BJ (cell line): ENCODE measurements around the gene IAH1. TPM values are rescaled to one million over a fixed set of nuclear protein-coding genes. Genes with fewer than 3 reads are reported as not detected.

Source experiments
- CTCF ChIA-PET: fragments of 350-600 bp; formaldehyde crosslinking; extraction: SDS; loops from one replicate; lab custom pipeline; 2021; ENCODE audit warnings: antibody characterized with exemption, inconsistent platforms; lab: Yijun Ruan, JAX
- POLR2A ChIA-PET: fragments of 300-600 bp; sonication (Branson Sonifier 250); formaldehyde crosslinking; extraction: SDS; loops from one replicate; lab custom pipeline; 2021; ENCODE audit warnings: antibody characterized with exemption; lab: Charles Lee
- DNase-seq: peaks from one replicate; pipeline ENCODE4 v3.0.0-alpha.2; 2011; ENCODE audit warnings: low read depth
- H3K27me3 ChIP-seq: 2 replicates; pipeline ENCODE4 v1.6.0; 2011; ENCODE audit warnings: low read length; ENCODE audit not compliant: control insufficient read depth, insufficient read depth
- H3K36me3 ChIP-seq: 2 replicates; pipeline ENCODE4 v1.5.1; 2011; ENCODE audit warnings: low read length; ENCODE audit not compliant: control insufficient read depth, insufficient read depth
- H3K4me3 ChIP-seq: 2 replicates; pipeline ENCODE4 v1.5.1; 2011; ENCODE audit warnings: low read depth, mild to moderate bottlenecking, control low read depth, low read length
- CTCF ChIP-seq: IDR thresholded peaks from 2 replicates; pipeline ENCODE4 v1.5.1; 2011; ENCODE audit warnings: low read depth, mild to moderate bottlenecking, control low read depth, inconsistent platforms, low read length, moderate library complexity; ENCODE audit not compliant: insufficient read depth
- polyA plus RNA-seq: library from polyadenylated mRNA; depleted of rRNA; stranded (reverse); fragments of >200 nt; gene quantifications from 2 replicates; pipeline ENCODE4 v1.2.3, GENCODE V29; 2011

Gene IAH1
- polyA plus RNA-seq, 1 experiment, result 92.2 TPM

DNA sequence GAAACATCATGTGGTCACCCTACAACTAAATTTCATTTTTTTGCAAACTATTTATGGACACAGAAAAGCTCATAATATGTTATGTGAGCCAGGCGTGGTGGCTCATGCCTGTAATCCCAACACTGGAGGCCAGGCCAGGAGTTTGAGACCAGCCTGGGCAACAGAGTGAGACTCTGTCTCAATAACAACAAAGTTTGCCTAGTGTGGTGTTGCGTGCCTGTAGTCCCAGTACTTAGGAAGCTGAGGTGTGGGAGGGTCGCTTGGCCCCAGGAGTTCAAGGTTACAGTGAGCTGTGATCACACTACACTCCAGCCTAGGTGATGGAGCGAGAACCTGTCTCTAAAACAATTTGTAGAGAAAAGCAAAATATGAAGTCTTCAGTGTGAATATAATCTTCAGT is 5.8 kb downstream of the IAH1 start:
- H3K36me3 ChIP-seq, result peaks cover 28% of the 10 kb centered on the region
- DNase-seq, result no peak

DNA sequence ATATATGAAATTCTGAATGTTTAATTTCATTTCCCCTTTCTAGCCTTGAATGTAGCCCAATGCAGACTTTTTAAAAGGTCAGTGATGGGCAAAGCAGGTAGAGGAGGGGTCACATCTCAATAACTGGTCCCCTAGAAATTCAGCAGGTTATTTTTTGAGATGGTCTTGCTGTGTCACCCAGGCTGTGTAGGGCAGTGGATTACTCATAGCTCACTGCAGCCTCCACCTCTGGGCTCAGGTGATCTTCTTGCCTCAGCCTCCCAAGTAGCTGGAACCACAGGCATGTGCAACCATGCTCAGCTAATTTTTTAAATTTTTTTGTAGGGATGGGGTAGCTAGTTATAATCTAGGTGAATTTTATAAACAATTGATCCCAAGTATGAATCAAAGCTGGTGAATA is 8.8 kb downstream of the IAH1 start:
- TF ChIP-seq CTCF, result no peak
- H3K27me3 ChIP-seq, result no peaks in the 10 kb centered on the region
- no peak overlapping the region for H3K4me3 ChIP-seq
- peaks cover 36% of the 10 kb centered on the region for H3K36me3 ChIP-seq
- DNase-seq, result no peak
- CTCF ChIA-PET, result no interaction called here
- POLR2A ChIA-PET, result interaction anchor here (0.6 kb wide), 1 partner anchor 147 kb away, joined by 5 read pairs; no protein-coding TSS in a partner anchor

More for the DNA sequence above, 5.8 kb downstream of the IAH1 start:
- ChIA-PET POLR2A (no interaction called here), CTCF (no interaction called here)
- no peak for TF ChIP-seq CTCF
- no peaks in the 10 kb centered on the region for H3K27me3 ChIP-seq
- no peak overlapping the region for H3K4me3 ChIP-seq

DNA sequence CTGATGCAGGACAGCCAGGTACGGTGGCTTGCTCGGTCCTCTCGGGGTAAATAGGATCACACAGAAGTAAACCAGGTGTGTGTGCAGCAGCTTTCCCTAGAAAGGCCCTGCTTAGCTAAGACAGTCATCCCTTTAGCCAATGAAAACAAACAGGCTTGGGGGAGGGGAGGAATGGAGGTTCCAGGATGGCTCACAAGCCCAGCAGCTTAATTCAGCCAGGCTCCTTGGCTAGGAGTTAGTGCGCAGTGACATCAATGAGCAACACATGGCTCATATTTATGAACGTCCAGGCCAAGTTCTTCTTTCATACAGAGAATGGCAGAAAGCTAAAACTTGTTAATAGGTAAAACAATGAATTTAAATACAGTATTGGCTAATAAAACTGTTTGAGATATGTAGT is 10.2 kb downstream of the IAH1 start:
- H3K36me3 ChIP-seq, result peaks cover 36% of the 10 kb centered on the region
- ChIA-PET CTCF (interaction anchor here (1.9 kb wide), 1 partner anchor 10 kb away, joined by 4 read pairs; no protein-coding TSS in a partner anchor), POLR2A (no interaction called here)
- no peak for TF ChIP-seq CTCF
- DNase-seq, result no peak
- no peak overlapping the region for H3K4me3 ChIP-seq
- H3K27me3 ChIP-seq, result no peaks in the 10 kb centered on the region

- Histone ChIP-seq H3K36me3 (peaks cover 36% of the 10 kb centered on the region), H3K4me3 (no peak overlapping the region), H3K27me3 (no peaks in the 10 kb centered on the region)
- CTCF ChIA-PET, result no interaction called here
- POLR2A ChIA-PET, result no interaction called here
- no peak for TF ChIP-seq CTCF
- DNase-seq, result peak; percentile 21
Measured at GRCh38 chr2:9488583-9489547, 14.5 kb downstream of the IAH1 start.

GRCh38 chr2:9490789-9491188 is 16.4 kb downstream of the IAH1 start:
- H3K4me3 ChIP-seq, result no peak overlapping the region
- no peak for DNase-seq
- peaks cover 27% of the 10 kb centered on the region for H3K36me3 ChIP-seq
- no peaks in the 10 kb centered on the region for H3K27me3 ChIP-seq
- POLR2A ChIA-PET, result no interaction called here
- no peak for TF ChIP-seq CTCF
- CTCF ChIA-PET, result interaction anchor here (0.5 kb wide), 1 partner anchor 151 kb away, joined by 6 read pairs; no protein-coding TSS in a partner anchor
